ENCODE measurements around the gene ZSCAN30.

GRCh38 chr18:35220424-35220823, 69.6 kb downstream of the ZSCAN30 start:
- TF ChIP-seq, protein P1, sequence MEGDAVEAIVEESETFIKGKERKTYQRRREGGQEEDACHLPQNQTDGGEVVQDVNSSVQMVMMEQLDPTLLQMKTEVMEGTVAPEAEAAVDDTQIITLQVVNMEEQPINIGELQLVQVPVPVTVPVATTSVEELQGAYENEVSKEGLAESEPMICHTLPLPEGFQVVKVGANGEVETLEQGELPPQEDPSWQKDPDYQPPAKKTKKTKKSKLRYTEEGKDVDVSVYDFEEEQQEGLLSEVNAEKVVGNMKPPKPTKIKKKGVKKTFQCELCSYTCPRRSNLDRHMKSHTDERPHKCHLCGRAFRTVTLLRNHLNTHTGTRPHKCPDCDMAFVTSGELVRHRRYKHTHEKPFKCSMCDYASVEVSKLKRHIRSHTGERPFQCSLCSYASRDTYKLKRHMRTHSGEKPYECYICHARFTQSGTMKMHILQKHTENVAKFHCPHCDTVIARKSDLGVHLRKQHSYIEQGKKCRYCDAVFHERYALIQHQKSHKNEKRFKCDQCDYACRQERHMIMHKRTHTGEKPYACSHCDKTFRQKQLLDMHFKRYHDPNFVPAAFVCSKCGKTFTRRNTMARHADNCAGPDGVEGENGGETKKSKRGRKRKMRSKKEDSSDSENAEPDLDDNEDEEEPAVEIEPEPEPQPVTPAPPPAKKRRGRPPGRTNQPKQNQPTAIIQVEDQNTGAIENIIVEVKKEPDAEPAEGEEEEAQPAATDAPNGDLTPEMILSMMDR (IDR thresholded peaks at IDR 0.05): no peak
- no peak for TF ChIP-seq POLR2AphosphoS5 (IDR thresholded peaks at IDR 0.05; ENCODE audit: low read depth, low read length)

Data from Panc1 (cell line).